ENCODE measurements around the gene PALS2.

The PALS2 gene

DNA sequence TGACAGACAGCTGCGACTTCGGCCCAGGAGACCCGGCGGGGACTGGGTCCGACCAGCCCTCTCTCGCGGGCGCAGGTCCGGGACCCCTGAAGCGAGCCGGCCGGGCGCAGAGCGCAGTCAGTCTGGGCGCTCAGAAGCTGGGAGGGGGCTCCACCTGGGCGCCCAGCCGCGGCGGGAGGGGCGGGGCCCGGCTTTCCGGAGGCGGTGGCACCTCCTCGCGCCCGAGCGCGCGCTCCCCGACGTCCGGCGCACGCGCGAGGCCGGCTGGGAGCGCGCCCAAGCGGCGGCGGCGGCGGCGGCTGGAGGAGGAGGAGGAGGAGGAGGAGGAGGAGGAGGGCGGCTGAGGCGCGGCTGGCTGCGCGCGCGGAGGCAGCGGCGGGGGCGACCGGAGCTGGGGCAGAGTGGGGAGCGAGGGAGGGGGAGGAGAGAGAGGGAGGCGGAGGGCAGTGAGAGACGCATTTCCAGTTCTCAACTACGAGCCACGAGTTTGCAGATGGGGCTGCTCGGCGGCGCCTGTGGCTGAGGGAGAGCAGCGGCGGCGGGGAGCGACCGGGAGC is at the start of gene PALS2:
Gene PALS2 (plus strand): TSS at position 456 of the 557 bp plus-strand sequence. CDS start 50,216 bp downstream, outside the sequence.
- Histone ChIP-seq H3K9me3 (no peaks in the 10 kb centered on the region), H3K27me3 (ENCODE audit: low read depth) (peaks cover 8% of the 10 kb centered on the region), H3K4me3 (peak within 1 kb of the TSS; percentile 70), H3K36me3 (replicated peaks) (no peaks in the 10 kb centered on the region), H3K4me1 (peaks cover 16% of the 10 kb centered on the region)
- in situ Hi-C loops (cut with MboI; ENCODE audit: low sequenced_read_pairs), result no loop called here
- peak; percentile 73 to 88 for DNase-seq (ENCODE audit: low spot score in 2 of 2)

DNA sequence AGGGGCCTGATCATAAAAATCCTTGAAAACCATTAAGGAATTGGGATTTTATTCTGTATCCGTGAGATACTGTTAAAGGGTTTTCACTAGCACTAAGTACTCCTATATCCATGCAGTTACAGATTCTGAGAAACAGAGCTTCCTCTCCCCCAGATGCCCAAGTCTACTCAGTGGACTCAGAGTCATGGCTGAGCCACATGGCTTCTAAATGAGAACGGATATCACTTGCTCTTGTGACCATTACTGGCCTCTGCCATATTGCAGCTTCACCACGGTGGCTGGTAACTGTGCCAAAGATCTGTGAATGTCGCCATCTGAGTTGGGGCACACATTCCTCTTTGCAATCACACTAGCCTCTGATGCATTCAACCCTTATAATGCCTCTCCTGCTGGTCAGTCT is 42.0 kb upstream of the PALS2 start:
- H3K4me1 ChIP-seq, result no peaks in the 10 kb centered on the region
- no peak for DNase-seq (ENCODE audit: low spot score in 2 of 2)
- H3K36me3 ChIP-seq (replicated peaks), result no peaks in the 10 kb centered on the region
- in situ Hi-C loops (cut with MboI; ENCODE audit: low sequenced_read_pairs), result no loop called here
- no peak overlapping the region for H3K4me3 ChIP-seq
- no peaks in the 10 kb centered on the region for H3K9me3 ChIP-seq
- peaks cover 9% of the 10 kb centered on the region for H3K27me3 ChIP-seq (ENCODE audit: low read depth)

GRCh38 chr7:24536682-24537081 is 36.6 kb upstream of the PALS2 start:
- peak in 1 of 2 experiments; percentile 10 for DNase-seq (ENCODE audit: low spot score in 2 of 2)
- Histone ChIP-seq H3K36me3 (replicated peaks) (no peaks in the 10 kb centered on the region), H3K27me3 (ENCODE audit: low read depth) (peaks cover 5% of the 10 kb centered on the region), H3K4me3 (no peak overlapping the region), H3K9me3 (no peaks in the 10 kb centered on the region), H3K4me1 (peaks cover 3% of the 10 kb centered on the region; the same call in 1 of the 2 replicates)
- in situ Hi-C loops (cut with MboI; ENCODE audit: low sequenced_read_pairs), result no loop called here

DNA sequence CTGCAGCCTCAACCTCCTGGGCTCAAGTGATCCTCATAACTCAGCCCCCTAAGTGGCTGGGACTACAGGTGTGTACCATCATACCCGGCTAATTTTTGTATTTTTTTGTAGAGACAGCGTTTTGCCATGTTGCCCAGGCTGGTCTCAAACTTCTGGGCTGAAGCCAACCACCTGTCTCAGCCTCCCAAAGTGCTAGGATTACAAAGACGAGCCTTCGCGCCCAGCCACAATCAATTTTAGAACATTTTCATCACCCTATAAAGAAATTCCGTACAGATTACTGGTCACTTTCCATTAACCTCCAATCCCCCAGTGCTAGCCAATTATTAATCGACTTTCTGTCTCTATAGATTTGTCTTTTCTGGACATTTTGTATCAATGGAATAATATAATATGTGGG is 32.3 kb upstream of the PALS2 start:
- peaks cover 3% of the 10 kb centered on the region; the same call in 1 of the 2 replicates for H3K4me1 ChIP-seq
- no peak overlapping the region for H3K4me3 ChIP-seq
- H3K27me3 ChIP-seq (ENCODE audit: low read depth), result no peaks in the 10 kb centered on the region
- in situ Hi-C loops (cut with MboI; ENCODE audit: low sequenced_read_pairs), result no loop called here
- no peak for DNase-seq (ENCODE audit: low spot score in 2 of 2)
- H3K9me3 ChIP-seq, result no peaks in the 10 kb centered on the region
- H3K36me3 ChIP-seq (replicated peaks), result no peaks in the 10 kb centered on the region

GRCh38 chr7:24545215-24545614 is 28.0 kb upstream of the PALS2 start:
- in situ Hi-C loops (cut with MboI; ENCODE audit: low sequenced_read_pairs), result no loop called here
- no peaks in the 10 kb centered on the region for H3K27me3 ChIP-seq (ENCODE audit: low read depth)
- no peaks in the 10 kb centered on the region for H3K36me3 ChIP-seq (replicated peaks)
- no peak for DNase-seq (ENCODE audit: low spot score in 2 of 2)
- no peaks in the 10 kb centered on the region for H3K9me3 ChIP-seq
- H3K4me1 ChIP-seq, result no peaks in the 10 kb centered on the region; the same call in 1 of the 2 replicates
- H3K4me3 ChIP-seq, result no peak overlapping the region

- H3K4me3 ChIP-seq, result no peak overlapping the region
- in situ Hi-C loops (cut with MboI; ENCODE audit: low sequenced_read_pairs), result no loop called here
- no peaks in the 10 kb centered on the region for H3K9me3 ChIP-seq
- H3K4me1 ChIP-seq, result no peaks in the 10 kb centered on the region; the same call in 1 of the 2 replicates
- H3K36me3 ChIP-seq (replicated peaks), result no peaks in the 10 kb centered on the region
- DNase-seq (ENCODE audit: low spot score in 2 of 2), result no peak
- H3K27me3 ChIP-seq (ENCODE audit: low read depth), result no peaks in the 10 kb centered on the region
Measured at GRCh38 chr7:24548390-24548789, 24.9 kb upstream of the PALS2 start.

DNA sequence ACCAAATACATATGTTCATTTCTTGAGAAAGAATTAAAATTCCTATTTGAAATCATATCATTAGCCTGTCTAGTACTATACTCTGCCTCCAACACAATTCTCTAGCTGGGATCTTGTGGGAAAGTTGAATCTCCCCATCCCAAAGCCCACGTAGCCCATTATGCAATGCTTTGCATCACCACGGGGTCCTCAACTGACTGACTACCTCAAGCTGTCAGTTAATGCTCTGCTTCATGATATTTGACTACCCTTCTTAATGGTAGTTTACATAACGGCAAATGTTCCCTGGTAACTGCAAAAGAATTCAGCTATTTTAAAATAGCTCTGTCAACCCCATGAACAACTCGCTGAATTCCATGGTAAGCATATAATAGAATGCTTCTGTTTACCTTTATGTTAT is 23.3 kb upstream of the PALS2 start:
- no peaks in the 10 kb centered on the region for H3K9me3 ChIP-seq
- in situ Hi-C loops (cut with MboI; ENCODE audit: low sequenced_read_pairs), result no loop called here
- no peaks in the 10 kb centered on the region for H3K27me3 ChIP-seq (ENCODE audit: low read depth)
- H3K36me3 ChIP-seq (replicated peaks), result no peaks in the 10 kb centered on the region
- DNase-seq (ENCODE audit: low spot score in 2 of 2), result no peak
- no peak overlapping the region for H3K4me3 ChIP-seq
- no peaks in the 10 kb centered on the region; the same call in 1 of the 2 replicates for H3K4me1 ChIP-seq

DNA sequence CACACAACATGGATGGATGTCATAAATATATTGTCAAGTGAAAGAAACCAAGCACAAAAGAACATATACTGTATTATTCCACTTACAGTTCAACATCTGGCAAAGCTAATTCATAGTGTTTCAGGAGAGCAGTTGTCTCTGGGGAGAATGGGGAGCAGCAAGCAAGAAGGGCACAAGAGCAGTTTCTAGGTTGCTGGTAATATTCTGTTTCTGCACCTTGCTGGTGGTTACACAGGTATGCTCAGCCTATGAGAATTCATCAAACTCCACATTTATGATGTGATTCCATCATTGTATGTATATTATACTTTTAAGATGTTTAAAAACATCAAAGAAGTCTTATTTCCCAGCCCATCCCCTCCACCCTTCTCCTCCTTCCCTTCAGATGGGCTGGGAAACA is 18.1 kb upstream of the PALS2 start:
- no peaks in the 10 kb centered on the region for H3K27me3 ChIP-seq (ENCODE audit: low read depth)
- H3K4me3 ChIP-seq, result no peak overlapping the region
- H3K36me3 ChIP-seq (replicated peaks), result no peaks in the 10 kb centered on the region
- in situ Hi-C loops (cut with MboI; ENCODE audit: low sequenced_read_pairs), result no loop called here
- H3K4me1 ChIP-seq, result no peaks in the 10 kb centered on the region
- no peak for DNase-seq (ENCODE audit: low spot score in 2 of 2)
- H3K9me3 ChIP-seq, result no peaks in the 10 kb centered on the region

DNA sequence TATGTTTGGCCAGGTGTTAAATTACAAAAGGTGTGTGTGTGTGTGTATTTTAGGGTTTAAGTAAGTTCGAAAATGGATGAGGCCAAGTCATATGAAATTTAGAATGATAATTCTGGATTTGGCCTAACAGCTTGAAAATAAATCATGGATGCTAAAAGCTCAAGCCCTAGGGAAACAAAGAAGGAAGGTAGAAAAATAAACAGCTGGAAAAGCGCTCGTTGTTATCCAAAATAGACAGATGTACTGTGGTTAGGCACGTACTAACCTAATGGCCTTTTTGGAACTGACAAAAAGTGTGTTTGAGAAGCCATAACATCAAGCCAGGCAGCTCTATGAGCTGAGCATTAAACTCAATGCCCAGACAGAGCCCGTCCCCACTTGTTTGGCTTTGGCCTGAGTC is 17.5 kb upstream of the PALS2 start:
- Histone ChIP-seq H3K4me1 (no peaks in the 10 kb centered on the region), H3K4me3 (no peak overlapping the region), H3K27me3 (ENCODE audit: low read depth) (no peaks in the 10 kb centered on the region), H3K36me3 (replicated peaks) (no peaks in the 10 kb centered on the region), H3K9me3 (no peaks in the 10 kb centered on the region)
- no peak for DNase-seq (ENCODE audit: low spot score in 2 of 2)
- in situ Hi-C loops (cut with MboI; ENCODE audit: low sequenced_read_pairs), result no loop called here

DNA sequence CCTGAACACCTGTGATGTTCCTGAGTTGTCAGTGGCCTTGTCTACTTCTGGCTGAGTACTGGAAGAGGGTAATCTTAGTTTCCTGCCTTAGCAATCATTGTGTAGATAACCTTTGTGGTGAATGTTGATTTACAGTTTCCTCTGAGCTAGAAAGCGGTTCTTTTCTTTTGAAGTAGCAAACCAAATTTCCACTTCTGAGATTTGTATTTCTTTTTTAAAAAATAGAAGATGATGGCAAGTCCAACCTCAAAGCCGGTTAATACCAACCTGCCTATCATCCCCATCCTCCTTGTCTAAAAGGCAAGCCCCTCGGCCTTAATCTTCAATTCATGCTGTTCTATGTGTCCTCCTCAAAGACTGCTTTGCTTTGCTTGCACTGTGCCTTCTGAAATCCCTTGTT is 12.5 kb upstream of the PALS2 start:
- in situ Hi-C loops (cut with MboI; ENCODE audit: low sequenced_read_pairs), result no loop called here
- no peaks in the 10 kb centered on the region for H3K9me3 ChIP-seq
- no peak overlapping the region for H3K4me3 ChIP-seq
- no peaks in the 10 kb centered on the region for H3K4me1 ChIP-seq
- no peaks in the 10 kb centered on the region for H3K27me3 ChIP-seq (ENCODE audit: low read depth)
- no peak for DNase-seq (ENCODE audit: low spot score in 2 of 2)
- H3K36me3 ChIP-seq (replicated peaks), result no peaks in the 10 kb centered on the region

DNA sequence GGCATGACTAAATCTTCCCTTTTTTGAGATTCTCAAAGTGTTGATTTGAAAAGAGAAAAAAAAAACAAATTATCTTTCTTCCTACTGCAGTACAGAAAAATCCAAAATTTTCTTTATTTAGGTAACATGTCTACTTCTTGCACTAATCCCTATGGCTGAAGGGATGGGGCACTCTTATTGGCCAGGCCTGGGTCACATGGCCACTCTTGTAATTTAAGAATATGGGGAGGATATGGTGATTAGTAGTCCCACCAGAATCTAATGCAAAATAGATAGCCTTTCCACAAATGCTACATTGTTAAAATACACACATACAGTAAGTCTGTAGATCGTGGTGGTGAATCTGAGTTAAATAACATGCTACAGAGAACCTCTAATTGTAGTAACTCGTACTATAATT is 7.0 kb upstream of the PALS2 start:
- Histone ChIP-seq H3K9me3 (no peaks in the 10 kb centered on the region), H3K4me3 (no peak overlapping the region), H3K4me1 (peaks cover 5% of the 10 kb centered on the region), H3K27me3 (ENCODE audit: low read depth) (peaks cover 8% of the 10 kb centered on the region), H3K36me3 (replicated peaks) (no peaks in the 10 kb centered on the region)
- in situ Hi-C loops (cut with MboI; ENCODE audit: low sequenced_read_pairs), result no loop called here
- no peak for DNase-seq (ENCODE audit: low spot score in 2 of 2)

GRCh38 chr7:24570983-24571382 is 2.3 kb upstream of the PALS2 start:
- H3K4me1 ChIP-seq, result peaks cover 11% of the 10 kb centered on the region
- H3K36me3 ChIP-seq (replicated peaks), result no peaks in the 10 kb centered on the region
- peaks cover 8% of the 10 kb centered on the region for H3K27me3 ChIP-seq (ENCODE audit: low read depth)
- DNase-seq (ENCODE audit: low spot score in 2 of 2), result no peak
- H3K9me3 ChIP-seq, result no peaks in the 10 kb centered on the region
- in situ Hi-C loops (cut with MboI; ENCODE audit: low sequenced_read_pairs), result no loop called here
- H3K4me3 ChIP-seq, result no peak overlapping the region

DNA sequence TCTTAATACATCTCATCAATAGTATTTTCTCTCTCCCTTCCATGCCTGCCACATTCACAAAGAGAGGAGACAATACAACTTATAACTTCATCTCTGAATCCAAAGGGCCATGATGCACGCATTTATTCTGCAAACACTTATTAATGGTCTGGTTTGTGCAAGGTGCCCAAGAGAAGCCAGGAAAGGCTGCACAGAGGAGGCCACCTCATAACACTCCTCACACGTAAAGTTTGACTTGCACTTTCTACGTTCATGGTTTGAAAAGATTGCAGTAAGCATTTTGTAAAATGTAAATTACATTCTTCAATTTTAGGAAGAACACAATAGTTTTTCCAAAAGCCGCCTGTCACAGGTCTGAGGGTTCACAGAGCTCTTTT is 1.2 kb upstream of the PALS2 start:
- Histone ChIP-seq H3K9me3 (no peaks in the 10 kb centered on the region), H3K27me3 (ENCODE audit: low read depth) (peaks cover 8% of the 10 kb centered on the region), H3K36me3 (replicated peaks) (no peaks in the 10 kb centered on the region), H3K4me3 (no peak overlapping the region), H3K4me1 (peaks cover 16% of the 10 kb centered on the region)
- no peak for DNase-seq (ENCODE audit: low spot score in 2 of 2)
- in situ Hi-C loops (cut with MboI; ENCODE audit: low sequenced_read_pairs), result no loop called here

DNA sequence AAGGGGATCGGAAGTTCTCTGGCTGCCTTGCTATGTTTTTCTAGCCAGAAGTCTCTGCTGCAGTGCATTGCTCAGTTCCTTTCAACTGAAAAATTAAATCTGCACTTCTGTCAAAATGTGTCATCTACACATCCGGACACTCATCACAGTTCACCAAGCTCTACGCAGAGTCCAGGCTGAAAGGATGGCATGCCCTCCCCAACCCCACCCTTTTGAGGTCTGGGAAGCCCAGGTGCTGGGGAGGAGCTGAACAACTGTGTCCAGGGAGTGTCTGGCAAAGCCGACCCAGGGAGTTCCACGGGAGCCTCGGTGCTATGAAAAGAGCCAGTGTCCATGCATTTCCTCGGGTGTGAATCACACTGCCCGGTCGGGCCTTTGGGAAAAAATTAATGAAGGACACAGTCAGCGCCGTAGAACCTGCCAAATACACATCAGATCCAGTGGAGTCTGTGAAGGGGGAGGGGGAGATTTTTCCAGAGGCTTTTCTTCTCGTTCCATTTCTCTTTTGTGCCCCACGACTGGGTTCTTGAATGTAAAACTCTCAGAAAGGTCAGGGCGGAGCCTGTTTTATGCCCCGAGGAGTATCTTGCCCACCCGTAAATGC is 757 bp upstream of the PALS2 start:
- in situ Hi-C loops (cut with MboI; ENCODE audit: low sequenced_read_pairs), result no loop called here
- H3K4me3 ChIP-seq, result peak overlapping the region; percentile 58
- peak in 1 of 2 experiments; percentile 49 for DNase-seq (ENCODE audit: low spot score in 2 of 2)
- peaks cover 16% of the 10 kb centered on the region for H3K4me1 ChIP-seq
- H3K36me3 ChIP-seq (replicated peaks), result no peaks in the 10 kb centered on the region
- no peaks in the 10 kb centered on the region for H3K9me3 ChIP-seq
- peaks cover 8% of the 10 kb centered on the region for H3K27me3 ChIP-seq (ENCODE audit: low read depth)

Measured in HAP-1 (cell line).